Mesothelial cell of epicardium (in vitro differentiated cells): Measurements from ENCODE around the gene FBL. TPM values are rescaled to one million over a fixed set of nuclear protein-coding genes. Genes with fewer than 3 reads are reported as not detected.
A peak's percentile ranks its signal among the peaks of the same experiment; 100 is the strongest.

Experiments used
- DNase-seq, 2 experiments: peaks; one replicate each; pipeline ENCODE4 v3.0.0; 2021; ENCODE audit warnings: low spot score in 2 of 2; ENCODE audit not compliant: unreplicated experiment in 2 of 2
- H3K27ac Mint-ChIP-seq: 2 replicates; pipeline ENCODE4 v1.8.0; 2021; ENCODE audit warnings: mixed read lengths
- H3K27me3 Mint-ChIP-seq: 2 replicates; pipeline ENCODE4 v1.8.0; 2021; ENCODE audit warnings: low read depth, mixed read lengths
- H3K36me3 Mint-ChIP-seq: 2 replicates; pipeline ENCODE4 v1.8.0; 2021; ENCODE audit warnings: mixed read lengths
- H3K4me1 Mint-ChIP-seq: 2 replicates; pipeline ENCODE4 v1.8.0; 2021; ENCODE audit warnings: mixed read lengths
- H3K4me3 Mint-ChIP-seq: 2 replicates; pipeline ENCODE4 v1.8.0; 2021; ENCODE audit warnings: mild to moderate bottlenecking, moderate library complexity, mixed read lengths
- H3K9me3 Mint-ChIP-seq: 2 replicates; pipeline ENCODE4 v1.8.0; 2021; ENCODE audit warnings: mixed read lengths
- total RNA-seq: library from RNA; stranded (reverse); gene quantifications from 3 replicates; pipeline ENCODE4 v1.2.1, GENCODE V29; 2021
- TF ChIP-seq, protein P1 (sequence below): fragments of 200-600 bp; sonication (generic); IDR thresholded peaks from one replicate; pipeline ENCODE4 v1.5.0; 2021; ENCODE audit warnings: antibody characterized with exemption; ENCODE audit not compliant: unreplicated experiment

The FBL gene
- total RNA-seq, 1 donor from 2014 or later: 273 TPM

DNA sequence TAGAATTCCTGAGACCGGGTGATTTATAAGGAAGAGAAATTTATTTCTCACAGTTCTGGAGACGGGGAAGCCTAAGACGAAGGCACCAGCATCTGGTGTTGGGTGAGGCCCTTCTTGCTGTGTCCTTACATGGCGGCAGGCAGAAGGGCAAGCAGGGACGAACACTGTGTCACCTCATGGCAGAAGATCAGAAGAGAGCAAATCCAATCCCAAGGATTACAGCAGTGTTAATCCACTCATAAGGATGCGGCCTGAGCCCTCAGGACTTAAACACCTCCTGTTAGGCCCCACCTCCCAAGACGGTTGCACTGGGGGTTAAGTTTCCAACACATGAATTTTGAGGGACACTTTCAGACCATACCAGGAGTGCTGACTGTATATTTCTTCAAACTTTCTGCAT is 6.7 kb upstream of the FBL start:
- no peak for DNase-seq
- TF ChIP-seq, protein P1, sequence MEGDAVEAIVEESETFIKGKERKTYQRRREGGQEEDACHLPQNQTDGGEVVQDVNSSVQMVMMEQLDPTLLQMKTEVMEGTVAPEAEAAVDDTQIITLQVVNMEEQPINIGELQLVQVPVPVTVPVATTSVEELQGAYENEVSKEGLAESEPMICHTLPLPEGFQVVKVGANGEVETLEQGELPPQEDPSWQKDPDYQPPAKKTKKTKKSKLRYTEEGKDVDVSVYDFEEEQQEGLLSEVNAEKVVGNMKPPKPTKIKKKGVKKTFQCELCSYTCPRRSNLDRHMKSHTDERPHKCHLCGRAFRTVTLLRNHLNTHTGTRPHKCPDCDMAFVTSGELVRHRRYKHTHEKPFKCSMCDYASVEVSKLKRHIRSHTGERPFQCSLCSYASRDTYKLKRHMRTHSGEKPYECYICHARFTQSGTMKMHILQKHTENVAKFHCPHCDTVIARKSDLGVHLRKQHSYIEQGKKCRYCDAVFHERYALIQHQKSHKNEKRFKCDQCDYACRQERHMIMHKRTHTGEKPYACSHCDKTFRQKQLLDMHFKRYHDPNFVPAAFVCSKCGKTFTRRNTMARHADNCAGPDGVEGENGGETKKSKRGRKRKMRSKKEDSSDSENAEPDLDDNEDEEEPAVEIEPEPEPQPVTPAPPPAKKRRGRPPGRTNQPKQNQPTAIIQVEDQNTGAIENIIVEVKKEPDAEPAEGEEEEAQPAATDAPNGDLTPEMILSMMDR: no peak
- Mint-ChIP-seq H3K27me3 (peaks cover 6% of the 10 kb centered on the region), H3K4me3 (no peak overlapping the region), H3K36me3 (no peaks in the 10 kb centered on the region), H3K4me1 (no peaks in the 10 kb centered on the region), H3K9me3 (peaks cover 1% of the 10 kb centered on the region), H3K27ac (no peak overlapping the region)

DNA sequence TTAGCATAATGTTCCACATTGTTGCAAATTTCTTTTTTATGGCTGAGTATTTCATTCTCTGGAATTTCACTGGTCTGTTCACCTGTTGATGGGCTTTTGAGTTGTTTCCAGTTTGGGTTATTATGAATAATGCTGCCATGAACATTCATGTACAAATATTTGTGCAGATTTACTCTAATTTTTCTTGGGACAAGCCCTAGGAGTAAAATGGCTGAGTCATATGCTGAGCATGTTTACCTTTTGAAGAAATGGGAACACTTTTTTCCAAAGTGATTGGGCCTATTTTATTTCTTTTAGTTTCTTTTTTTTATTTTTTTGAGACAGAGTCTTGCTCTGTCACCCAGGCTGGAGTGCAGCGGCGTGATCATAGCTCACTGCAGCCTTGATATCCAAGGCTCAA is 4.7 kb upstream of the FBL start:
- no peak for DNase-seq
- H3K27me3 Mint-ChIP-seq: peaks cover 6% of the 10 kb centered on the region
- TF ChIP-seq, protein P1: no peak
- no peaks in the 10 kb centered on the region for H3K9me3 Mint-ChIP-seq
- peaks cover 14% of the 10 kb centered on the region for H3K4me1 Mint-ChIP-seq
- H3K4me3 Mint-ChIP-seq: no peak overlapping the region
- no peak overlapping the region for H3K27ac Mint-ChIP-seq
- no peaks in the 10 kb centered on the region for H3K36me3 Mint-ChIP-seq

DNA sequence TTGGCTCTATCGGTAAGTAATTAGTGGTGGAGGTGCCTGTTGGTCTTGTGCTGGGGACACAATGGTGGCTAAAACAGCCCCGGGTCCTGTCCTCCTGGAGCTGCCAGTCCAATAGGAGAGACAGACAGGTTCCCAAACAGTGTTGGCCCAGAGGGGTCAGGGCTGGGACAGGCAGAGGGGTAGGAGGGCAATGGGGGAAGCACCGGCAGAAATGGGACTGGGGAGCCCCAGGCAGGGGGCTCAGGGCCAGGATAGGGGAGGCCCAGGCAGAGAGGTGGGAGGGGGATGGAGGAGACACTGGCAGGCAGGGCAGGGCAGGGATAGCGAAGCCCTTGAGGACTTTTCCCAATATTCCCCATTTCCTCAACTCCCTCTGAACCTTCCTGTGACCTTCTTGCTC is 2.2 kb upstream of the FBL start:
- TF ChIP-seq, protein P1: no peak
- H3K36me3 Mint-ChIP-seq: no peaks in the 10 kb centered on the region
- H3K27ac Mint-ChIP-seq: no peak overlapping the region
- no peaks in the 10 kb centered on the region for H3K9me3 Mint-ChIP-seq
- DNase-seq: no peak
- H3K27me3 Mint-ChIP-seq: no peaks in the 10 kb centered on the region
- H3K4me3 Mint-ChIP-seq: no peak overlapping the region
- H3K4me1 Mint-ChIP-seq: peaks cover 35% of the 10 kb centered on the region

DNA sequence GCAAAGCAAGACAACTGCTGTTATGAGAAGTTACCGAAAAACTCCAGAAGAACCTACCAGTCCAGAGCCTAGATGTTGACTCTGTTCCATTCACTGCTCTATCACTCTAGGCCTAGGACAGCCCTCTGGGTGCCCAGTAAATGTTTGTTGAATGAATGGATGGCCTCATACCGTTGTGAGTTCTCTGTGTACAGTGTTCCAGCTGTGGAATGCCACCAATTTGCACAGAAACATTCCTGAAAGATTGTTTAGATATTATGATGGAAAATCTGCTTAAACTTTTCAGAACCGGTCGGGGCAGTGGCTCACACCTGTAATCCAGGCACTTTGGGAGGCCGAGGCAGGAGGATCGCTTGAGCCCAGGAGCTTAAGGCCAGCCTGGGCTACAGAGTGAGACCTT is 1.3 kb upstream of the FBL start:
- TF ChIP-seq, protein P1: no peak
- DNase-seq: no peak
- Mint-ChIP-seq H3K4me3 (no peak overlapping the region), H3K9me3 (no peaks in the 10 kb centered on the region), H3K27ac (peak overlapping the region; percentile 95), H3K4me1 (peaks cover 43% of the 10 kb centered on the region), H3K27me3 (no peaks in the 10 kb centered on the region), H3K36me3 (no peaks in the 10 kb centered on the region)

DNA sequence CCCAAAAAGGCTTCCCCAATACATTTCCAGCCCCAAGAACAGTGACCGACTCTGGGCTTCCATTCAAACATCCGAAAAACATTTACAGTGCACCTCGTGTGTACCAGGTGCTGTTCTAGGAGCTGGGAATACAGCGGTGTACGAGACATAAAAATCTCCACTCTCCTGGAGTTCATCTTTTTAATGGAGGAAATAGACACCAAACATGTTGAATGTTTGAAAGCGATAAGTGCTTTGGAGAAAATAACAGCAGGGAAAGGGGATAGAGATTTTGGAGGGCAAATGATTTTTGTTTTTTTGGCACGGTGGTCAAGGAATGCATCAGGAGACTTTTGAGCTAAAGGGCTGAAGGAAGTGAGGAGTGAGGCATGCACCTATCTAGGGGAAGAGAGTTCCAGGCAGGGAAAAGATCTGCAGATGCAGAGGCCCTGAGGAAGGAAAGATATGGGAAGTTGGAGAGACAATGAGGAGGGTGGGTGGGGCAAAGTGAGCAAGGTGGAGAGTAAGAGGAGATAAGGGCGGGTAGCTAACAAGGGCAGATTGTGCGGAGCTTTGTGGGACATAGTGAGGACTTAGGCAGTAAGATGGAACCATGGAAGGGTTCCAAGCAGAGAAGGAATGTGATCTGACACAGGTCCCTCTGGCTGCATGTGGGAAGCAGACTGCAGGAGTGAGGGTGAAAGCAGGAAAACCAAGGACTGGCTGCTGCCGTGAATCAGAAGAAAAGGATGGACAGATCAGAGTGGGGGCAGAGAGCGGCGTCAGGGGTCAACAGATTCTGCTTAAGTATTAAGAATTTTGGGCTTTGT is 703 bp upstream of the FBL start:
- DNase-seq: no peak
- Mint-ChIP-seq H3K9me3 (no peaks in the 10 kb centered on the region), H3K4me3 (peak overlapping the region; percentile 90), H3K27me3 (no peaks in the 10 kb centered on the region), H3K36me3 (no peaks in the 10 kb centered on the region), H3K4me1 (peaks cover 47% of the 10 kb centered on the region), H3K27ac (peak overlapping the region; percentile 95)
- TF ChIP-seq, protein P1: no peak
